KMS-11 (cell line): ENCODE measurements around the gene YPEL2.
"Not testable (repeated sequence)": the region's sequence is repeated elsewhere in the genome, so short reads cannot be mapped to it uniquely, and the experiment has no call there.

Source experiments
- H2AFZ ChIP-seq: fragments of 200-600 bp; sonication (generic); 2 replicates; pipeline ENCODE4 v1.6.1; 2016; ENCODE audit warnings: antibody characterized with exemption, mixed run types, low read depth
- H3K27ac ChIP-seq: fragments of 200-600 bp; sonication (generic); 2 replicates; pipeline ENCODE4 v1.6.1; 2016; ENCODE audit warnings: mild to moderate bottlenecking, mixed run types
- H3K27me3 ChIP-seq: fragments of 200-600 bp; sonication (generic); 2 replicates; pipeline ENCODE4 v1.6.1; 2017; ENCODE audit warnings: mild to moderate bottlenecking, low read depth, mixed run types, moderate library complexity; ENCODE audit not compliant: insufficient read depth
- H3K36me3 ChIP-seq: fragments of 200-600 bp; sonication (generic); 2 replicates; pipeline ENCODE4 v1.6.1; 2017; ENCODE audit warnings: mild to moderate bottlenecking, mixed run types; ENCODE audit not compliant: insufficient read depth
- H3K4me1 ChIP-seq: fragments of 200-600 bp; sonication (generic); 2 replicates; pipeline ENCODE4 v1.6.1; 2016; ENCODE audit warnings: mild to moderate bottlenecking, low read depth, mixed run types; ENCODE audit not compliant: poor library complexity, severe bottlenecking
- H3K4me2 ChIP-seq: fragments of 200-600 bp; sonication (generic); 2 replicates; pipeline ENCODE4 v1.7.0; 2016; ENCODE audit warnings: mild to moderate bottlenecking, mixed run types
- H3K4me3 ChIP-seq: fragments of 200-600 bp; sonication (generic); IDR thresholded peaks from 2 replicates; pipeline ENCODE4 v1.6.1; 2017; ENCODE audit warnings: low read depth, low read length, mixed read lengths; ENCODE audit not compliant: insufficient read depth
- H3K79me2 ChIP-seq: fragments of 200-600 bp; sonication (generic); 2 replicates; pipeline ENCODE4 v1.6.1; 2016; ENCODE audit warnings: low read depth, mixed run types; ENCODE audit not compliant: insufficient read depth
- H3K9ac ChIP-seq: fragments of 200-600 bp; sonication (generic); 2 replicates; pipeline ENCODE4 v1.6.1; 2016; ENCODE audit warnings: mild to moderate bottlenecking, mixed run types
- H4K20me1 ChIP-seq: fragments of 200-600 bp; sonication (generic); 2 replicates; pipeline ENCODE4 v1.6.1; 2016; ENCODE audit warnings: mild to moderate bottlenecking, mixed run types; ENCODE audit not compliant: insufficient read depth
- CTCF ChIP-seq: fragments of 200-600 bp; sonication (generic); conservative IDR thresholded peaks from 2 replicates; pipeline ENCODE4 v1.6.1; 2017; ENCODE audit warnings: low read depth, mild to moderate bottlenecking, antibody characterized with exemption, low read length, moderate library complexity, mixed read lengths

The YPEL2 gene

GRCh38 chr17:59311051-59311468 lies 20.4 kb upstream of the YPEL2 start:
- peak overlapping the region; percentile 27; the same call in 1 of the 2 replicates for H2AFZ ChIP-seq
- no peaks in the 10 kb centered on the region for H4K20me1 ChIP-seq
- no peaks in the 10 kb centered on the region for H3K79me2 ChIP-seq
- H3K27ac ChIP-seq: no peak overlapping the region
- H3K27me3 ChIP-seq: no peaks in the 10 kb centered on the region
- no peak overlapping the region for H3K4me3 ChIP-seq
- H3K36me3 ChIP-seq: no peaks in the 10 kb centered on the region
- peaks cover 5% of the 10 kb centered on the region for H3K4me1 ChIP-seq
- H3K4me2 ChIP-seq: no peak overlapping the region
- peak; percentile 95 for TF ChIP-seq CTCF
- H3K9ac ChIP-seq: no peak overlapping the region

GRCh38 chr17:59311521-59311920 lies 19.9 kb upstream of the YPEL2 start:
- not testable (repeated sequence) for H3K27ac ChIP-seq, H4K20me1 ChIP-seq, H3K4me3 ChIP-seq, H3K79me2 ChIP-seq, H3K9ac ChIP-seq, H3K4me2 ChIP-seq, H3K4me1 ChIP-seq, H3K36me3 ChIP-seq, H2AFZ ChIP-seq, H3K27me3 ChIP-seq

GRCh38 chr17:59315866-59316265 lies 15.6 kb upstream of the YPEL2 start:
- Histone ChIP-seq H3K27me3 (no peaks in the 10 kb centered on the region), H2AFZ (0 out of 2 replicates have a peak overlapping the region, but pooled peaks have one; percentile 17), H3K27ac (no peak overlapping the region), H3K4me1 (peaks cover under 1% of the 10 kb centered on the region), H3K4me3 (no peak overlapping the region), H3K79me2 (no peaks in the 10 kb centered on the region), H4K20me1 (no peaks in the 10 kb centered on the region), H3K4me2 (no peak overlapping the region), H3K36me3 (no peaks in the 10 kb centered on the region), H3K9ac (no peak overlapping the region)
- TF ChIP-seq CTCF: no peak

GRCh38 chr17:59327121-59327980 lies 4.1 kb upstream of the YPEL2 start:
- Histone ChIP-seq H2AFZ (no peak overlapping the region), H3K36me3 (no peaks in the 10 kb centered on the region), H3K9ac (no peak overlapping the region), H3K79me2 (no peaks in the 10 kb centered on the region), H3K4me3 (no peak overlapping the region), H4K20me1 (no peaks in the 10 kb centered on the region), H3K27me3 (no peaks in the 10 kb centered on the region), H3K4me2 (no peak overlapping the region), H3K4me1 (peaks cover 10% of the 10 kb centered on the region), H3K27ac (no peak overlapping the region)
- TF ChIP-seq CTCF: no peak

- H3K27ac ChIP-seq: no peak overlapping the region
Observed at GRCh38 chr17:59327981-59328290, 3.5 kb upstream of the YPEL2 start.

More at GRCh38 chr17:59327981-59328290, 3.5 kb upstream of the YPEL2 start:
- Histone ChIP-seq H3K4me1 (peaks cover 14% of the 10 kb centered on the region), H3K9ac (no peak overlapping the region), H3K4me3 (no peak overlapping the region), H3K36me3 (no peaks in the 10 kb centered on the region), H3K4me2 (no peak overlapping the region), H4K20me1 (no peaks in the 10 kb centered on the region), H3K79me2 (no peaks in the 10 kb centered on the region), H3K27me3 (no peaks in the 10 kb centered on the region), H2AFZ (no peak overlapping the region)
- TF ChIP-seq CTCF: no peak
